Lower lobe of right lung (tissue), 2 donors: ENCODE data around the gene TBKBP1. TPM values are rescaled to one million over a fixed set of nuclear protein-coding genes. Genes with fewer than 3 reads are reported as not detected.

Experiments used
- ATAC-seq, 2 donors: fragments of 200-7000 bp; cut with Tn5 transposase; one replicate each; pipeline ENCODE4 v1.9.1; 2020 to 2022; ENCODE audit warnings: mild to moderate bottlenecking in 2 of 2, moderate library complexity in 2 of 2
- DNase-seq: peaks from one replicate; pipeline ENCODE4 v3.0.0-alpha.2; 2020
- H3K27ac ChIP-seq: fragments of 200-600 bp; one replicate; pipeline ENCODE4 v1.8.0; 2022
- H3K27me3 ChIP-seq: fragments of 200-600 bp; one replicate; pipeline ENCODE4 v1.8.0; 2022; ENCODE audit warnings: low read depth
- H3K36me3 ChIP-seq: fragments of 200-600 bp; one replicate; pipeline ENCODE4 v1.8.0; 2022; ENCODE audit warnings: mild to moderate bottlenecking
- H3K4me1 ChIP-seq: fragments of 200-600 bp; one replicate; pipeline ENCODE4 v1.8.0; 2022
- H3K4me3 ChIP-seq: fragments of 200-600 bp; one replicate; pipeline ENCODE4 v1.8.0; 2022; ENCODE audit warnings: mild to moderate bottlenecking
- H3K9me3 ChIP-seq: fragments of 200-600 bp; one replicate; pipeline ENCODE4 v1.8.0; 2022
- intact Hi-C: fragments of 100-400 bp; cut with DNase I; formaldehyde crosslinking; loops from one replicate; pipeline ENCODE4 v1.11.0; 2022
- long read RNA-seq: library from polyadenylated mRNA; unstranded; transcript quantifications from one replicate; pipeline ENCODE4 v2.0.0, GENCODE V29; 2021
- total RNA-seq: library from RNA; stranded (reverse); fragmentation: NEBNext Ultra II Directional; extraction: Animal tissue kit (Norgen Biotek cat#: 25700); gene quantifications from one replicate; pipeline ENCODE4 v1.2.1, GENCODE V29; 2021
- TF ChIP-seq, protein P1 (sequence below): fragments of 200-600 bp; IDR thresholded peaks from one replicate; pipeline ENCODE4 v1.8.0; 2022; ENCODE audit warnings: antibody characterized with exemption, mild to moderate bottlenecking
- donor health status: DM: no; HTN: yes; CAD: no; lungs with severe emphysema.

The TBKBP1 gene, protein sequence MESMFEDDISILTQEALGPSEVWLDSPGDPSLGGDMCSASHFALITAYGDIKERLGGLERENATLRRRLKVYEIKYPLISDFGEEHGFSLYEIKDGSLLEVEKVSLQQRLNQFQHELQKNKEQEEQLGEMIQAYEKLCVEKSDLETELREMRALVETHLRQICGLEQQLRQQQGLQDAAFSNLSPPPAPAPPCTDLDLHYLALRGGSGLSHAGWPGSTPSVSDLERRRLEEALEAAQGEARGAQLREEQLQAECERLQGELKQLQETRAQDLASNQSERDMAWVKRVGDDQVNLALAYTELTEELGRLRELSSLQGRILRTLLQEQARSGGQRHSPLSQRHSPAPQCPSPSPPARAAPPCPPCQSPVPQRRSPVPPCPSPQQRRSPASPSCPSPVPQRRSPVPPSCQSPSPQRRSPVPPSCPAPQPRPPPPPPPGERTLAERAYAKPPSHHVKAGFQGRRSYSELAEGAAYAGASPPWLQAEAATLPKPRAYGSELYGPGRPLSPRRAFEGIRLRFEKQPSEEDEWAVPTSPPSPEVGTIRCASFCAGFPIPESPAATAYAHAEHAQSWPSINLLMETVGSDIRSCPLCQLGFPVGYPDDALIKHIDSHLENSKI
- total RNA-seq = 8.3 TPM
- long read RNA-seq, partial matches to known transcripts = 10 of 10 reads
- long read RNA-seq, other reads (novel, unspliced or antisense) = 0 of 10 reads

DNA sequence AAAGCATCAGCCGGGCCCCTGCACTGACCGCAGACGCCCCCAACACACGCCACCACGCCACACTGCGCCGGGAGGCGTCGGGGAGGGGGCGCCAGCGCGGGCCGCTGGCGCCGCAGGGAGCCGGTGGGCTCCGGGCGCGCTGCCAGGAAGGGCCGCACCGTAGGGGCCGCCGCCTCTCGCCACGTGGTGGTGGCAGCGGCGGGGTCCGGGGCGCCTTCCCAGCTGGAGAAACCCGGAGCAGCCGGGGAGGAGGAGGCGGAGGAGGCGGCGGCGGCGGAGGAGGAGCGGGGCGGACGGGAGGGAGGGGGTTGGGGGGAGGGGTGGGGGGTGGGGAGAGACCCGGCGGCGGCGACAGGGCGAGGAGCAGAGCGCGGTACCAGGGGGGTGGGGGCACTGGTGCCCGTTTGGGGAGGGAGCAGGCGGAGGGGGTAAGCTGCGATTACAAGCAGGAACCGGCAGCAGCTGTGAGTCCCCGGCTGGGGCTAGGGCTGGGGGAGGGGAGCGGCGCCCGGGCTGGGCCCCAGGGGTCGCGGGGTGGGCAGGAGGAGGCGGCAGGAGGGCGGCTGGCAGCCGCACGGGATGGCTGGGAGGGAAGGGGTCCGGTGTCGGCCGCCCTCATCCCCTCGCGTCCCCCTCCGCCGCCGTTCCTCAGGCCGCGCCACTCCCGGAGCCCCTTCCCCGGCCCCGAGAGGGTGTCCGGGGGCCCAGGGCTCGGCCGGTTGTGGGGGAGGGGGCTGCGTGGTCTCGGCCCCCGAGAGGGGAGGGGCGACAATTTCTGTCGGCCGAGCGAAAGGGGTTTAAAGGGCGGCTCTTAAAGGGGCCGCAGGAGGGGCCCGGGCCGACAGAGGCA, at the start of gene TBKBP1:
Gene TBKBP1 (plus strand): TSS at position 431 of the 850 bp plus-strand sequence. CDS start 1,952 bp downstream, outside the sequence.
- DNase-seq = peak; percentile 66
- H3K27me3 ChIP-seq = no peaks in the 10 kb centered on the region
- no peaks in the 10 kb centered on the region for H3K9me3 ChIP-seq
- peak; percentile 48 to 51 for ATAC-seq
- peaks cover 30% of the 10 kb centered on the region for H3K4me1 ChIP-seq
- peak within 1 kb of the TSS; percentile 94 for H3K4me3 ChIP-seq
- H3K36me3 ChIP-seq = peaks cover under 1% of the 10 kb centered on the region
- peak within 1 kb of the TSS; percentile 79 for H3K27ac ChIP-seq
- TF ChIP-seq, protein P1, sequence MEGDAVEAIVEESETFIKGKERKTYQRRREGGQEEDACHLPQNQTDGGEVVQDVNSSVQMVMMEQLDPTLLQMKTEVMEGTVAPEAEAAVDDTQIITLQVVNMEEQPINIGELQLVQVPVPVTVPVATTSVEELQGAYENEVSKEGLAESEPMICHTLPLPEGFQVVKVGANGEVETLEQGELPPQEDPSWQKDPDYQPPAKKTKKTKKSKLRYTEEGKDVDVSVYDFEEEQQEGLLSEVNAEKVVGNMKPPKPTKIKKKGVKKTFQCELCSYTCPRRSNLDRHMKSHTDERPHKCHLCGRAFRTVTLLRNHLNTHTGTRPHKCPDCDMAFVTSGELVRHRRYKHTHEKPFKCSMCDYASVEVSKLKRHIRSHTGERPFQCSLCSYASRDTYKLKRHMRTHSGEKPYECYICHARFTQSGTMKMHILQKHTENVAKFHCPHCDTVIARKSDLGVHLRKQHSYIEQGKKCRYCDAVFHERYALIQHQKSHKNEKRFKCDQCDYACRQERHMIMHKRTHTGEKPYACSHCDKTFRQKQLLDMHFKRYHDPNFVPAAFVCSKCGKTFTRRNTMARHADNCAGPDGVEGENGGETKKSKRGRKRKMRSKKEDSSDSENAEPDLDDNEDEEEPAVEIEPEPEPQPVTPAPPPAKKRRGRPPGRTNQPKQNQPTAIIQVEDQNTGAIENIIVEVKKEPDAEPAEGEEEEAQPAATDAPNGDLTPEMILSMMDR = no peak
- intact Hi-C loops = no loop called here

DNA sequence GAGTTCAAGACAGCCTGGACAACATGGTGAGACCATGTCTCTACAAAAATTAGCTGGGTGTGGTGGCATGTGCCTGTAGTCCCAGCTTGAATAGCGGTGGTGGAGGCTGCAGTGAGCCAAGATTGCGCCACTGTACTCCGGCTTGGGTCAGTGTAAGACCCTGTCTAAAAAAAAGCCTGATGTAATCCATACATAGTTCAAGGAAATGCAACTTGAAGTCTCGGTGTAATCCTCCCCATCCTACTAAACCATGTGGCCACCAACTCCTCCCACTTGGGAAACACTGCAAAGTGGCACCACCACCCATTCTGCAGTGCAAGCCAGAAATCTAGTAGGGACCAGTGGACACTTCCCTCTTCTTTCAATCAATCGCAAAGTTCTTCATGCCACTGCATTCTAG, 49.6 kb upstream of the TBKBP1 start:
- DNase-seq = peak; percentile 55
- intact Hi-C loops = no loop called here
- H3K27ac ChIP-seq = no peak overlapping the region
- H3K9me3 ChIP-seq = no peaks in the 10 kb centered on the region
- no peak for ATAC-seq
- H3K36me3 ChIP-seq = no peaks in the 10 kb centered on the region
- TF ChIP-seq, protein P1 = no peak
- H3K27me3 ChIP-seq = no peaks in the 10 kb centered on the region
- no peak overlapping the region for H3K4me3 ChIP-seq
- peaks cover 14% of the 10 kb centered on the region for H3K4me1 ChIP-seq

DNA sequence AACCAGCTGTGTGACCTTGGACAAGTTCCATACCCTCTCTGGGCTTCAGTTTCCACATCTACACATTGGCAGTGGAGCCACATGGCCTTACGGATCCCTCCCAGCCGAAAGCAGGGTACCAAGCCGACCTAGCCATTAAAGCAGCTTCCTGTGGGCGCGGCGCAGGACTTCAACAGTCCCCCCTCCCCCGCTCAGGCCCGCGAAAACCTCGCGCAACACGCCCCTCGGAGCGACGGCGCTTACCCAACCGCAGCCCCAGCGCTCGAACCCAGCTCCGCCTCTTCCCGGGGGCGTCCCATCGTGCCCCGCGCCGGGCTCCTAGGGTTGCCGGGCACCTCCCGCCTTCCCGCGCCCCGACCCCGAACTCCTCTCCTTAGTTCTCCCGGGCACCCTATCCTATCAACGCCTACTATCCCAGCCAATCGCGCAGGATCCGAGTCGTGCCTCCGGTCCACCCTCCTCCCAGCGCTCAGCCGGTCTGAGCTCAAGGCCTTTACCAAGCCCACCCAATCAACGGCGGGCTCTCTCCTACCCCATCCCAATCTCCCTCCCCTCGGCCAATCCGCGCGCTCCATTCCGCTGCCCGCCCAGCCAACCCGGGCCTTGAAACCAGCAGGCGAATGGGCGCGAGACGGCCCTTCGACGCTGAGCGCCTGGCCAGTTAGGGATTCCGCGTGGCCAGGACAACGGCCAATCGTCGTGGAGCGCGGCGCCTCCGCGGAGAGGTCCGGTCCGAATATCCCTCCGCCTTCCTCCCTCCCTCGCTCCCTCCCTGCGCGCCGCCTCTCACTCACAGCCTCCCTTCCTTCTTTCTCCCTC, 44.6 kb upstream of the TBKBP1 start, which contains the start of gene KPNB1:
Gene KPNB1 (plus strand): TSS at position 767 of the 819 bp plus-strand sequence. CDS start 326 bp downstream, outside the sequence.
- TF ChIP-seq, protein P1 = no peak
- ATAC-seq (peak; percentile 92 to 96), DNase-seq (peak; percentile 100)
- H3K4me3 ChIP-seq = peak within 1 kb of the TSS; percentile 93
- H3K9me3 ChIP-seq = no peaks in the 10 kb centered on the region
- H3K27me3 ChIP-seq = no peaks in the 10 kb centered on the region
- peaks cover 41% of the 10 kb centered on the region for H3K4me1 ChIP-seq
- peaks cover 30% of the 10 kb centered on the region for H3K36me3 ChIP-seq
- intact Hi-C loops = no loop called here
- peak within 1 kb of the TSS; percentile 87 for H3K27ac ChIP-seq

DNA sequence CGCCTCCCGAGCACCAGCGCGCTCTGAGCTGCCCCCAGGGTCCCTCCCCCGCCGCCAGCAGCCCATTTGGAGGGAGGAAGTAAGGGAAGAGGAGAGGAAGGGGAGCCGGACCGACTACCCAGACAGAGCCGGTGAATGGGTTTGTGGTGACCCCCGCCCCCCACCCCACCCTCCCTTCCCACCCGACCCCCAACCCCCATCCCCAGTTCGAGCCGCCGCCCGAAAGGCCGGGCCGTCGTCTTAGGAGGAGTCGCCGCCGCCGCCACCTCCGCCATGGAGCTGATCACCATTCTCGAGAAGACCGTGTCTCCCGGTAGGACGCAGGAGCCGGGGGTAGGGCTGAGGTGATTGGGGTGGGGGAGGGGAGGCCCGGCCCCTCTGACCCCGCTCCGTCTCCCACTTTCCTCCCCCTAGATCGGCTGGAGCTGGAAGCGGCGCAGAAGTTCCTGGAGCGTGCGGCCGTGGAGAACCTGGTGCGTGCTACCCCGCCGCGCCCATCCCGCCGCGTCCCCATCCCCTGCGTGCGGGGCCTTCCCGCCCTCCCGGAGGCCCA, 43.9 kb upstream of the TBKBP1 start:
- Histone ChIP-seq H3K4me3 (peak overlapping the region; percentile 93), H3K36me3 (peaks cover 37% of the 10 kb centered on the region), H3K27me3 (no peaks in the 10 kb centered on the region), H3K4me1 (peaks cover 41% of the 10 kb centered on the region), H3K9me3 (no peaks in the 10 kb centered on the region), H3K27ac (peak overlapping the region; percentile 87)
- intact Hi-C loops = no loop called here
- TF ChIP-seq, protein P1 = no peak
- ATAC-seq (peak; percentile 34 to 47), DNase-seq (no peak)
